DND-41 (cell line): ENCODE data around the gene CADM2.

Experiments
- ATAC-seq: fragments of 200-7000 bp; cut with Tn5 transposase; 3 replicates; pipeline ENCODE4 v1.9.1; 2021; ENCODE audit warnings: low read depth; ENCODE audit not compliant: insufficient read depth
- DNase-seq: peaks from one replicate; pipeline ENCODE4 v3.0.0-alpha.2; 2020
- H2AFZ ChIP-seq: 2 replicates; pipeline ENCODE4 v1.6.0; 2012; ENCODE audit warnings: low read depth, low read length
- H3K27ac ChIP-seq: 2 replicates; pipeline ENCODE4 v1.5.1; 2012; ENCODE audit warnings: low read length, inconsistent platforms
- H3K27me3 ChIP-seq: fragments of 200-600 bp; sonication (generic); 2 replicates; pipeline ENCODE4 v1.6.0; 2012; ENCODE audit warnings: low read length, mild to moderate bottlenecking, inconsistent platforms; ENCODE audit not compliant: insufficient read depth, poor library complexity
- H3K36me3 ChIP-seq: 2 replicates; pipeline ENCODE4 v1.5.1; 2012; ENCODE audit warnings: low read length, inconsistent platforms; ENCODE audit not compliant: insufficient read depth
- H3K4me1 ChIP-seq: 2 replicates; pipeline ENCODE4 v1.5.1; 2012; ENCODE audit warnings: mild to moderate bottlenecking, low read length; ENCODE audit not compliant: insufficient read depth
- H3K4me2 ChIP-seq: 2 replicates; pipeline ENCODE4 v1.6.0; 2012; ENCODE audit warnings: mild to moderate bottlenecking, moderate library complexity, low read length, inconsistent platforms; ENCODE audit not compliant: insufficient read depth
- H3K4me3 ChIP-seq, 2 experiments: fragments of 200-600 bp in 1 of 2; shearing (Covaris generic) in 1 of 2; 2 replicates each; pipeline ENCODE4 v1.5.1; 2012 to 2016; ENCODE audit warnings: inconsistent platforms in 2 of 2, low read length in 2 of 2, mild to moderate bottlenecking in 2 of 2, low read depth in 1 of 2, moderate library complexity in 1 of 2
- H3K79me2 ChIP-seq: 2 replicates; pipeline ENCODE4 v1.6.0; 2012; ENCODE audit warnings: low read length, inconsistent platforms; ENCODE audit not compliant: insufficient read depth
- H3K9ac ChIP-seq: 2 replicates; pipeline ENCODE4 v1.6.0; 2012; ENCODE audit warnings: low read depth, mild to moderate bottlenecking, inconsistent platforms, low read length, moderate library complexity
- H3K9me3 ChIP-seq: 2 replicates; pipeline ENCODE4 v1.5.1; 2012; ENCODE audit warnings: low read length, moderate library complexity, mild to moderate bottlenecking, inconsistent platforms; ENCODE audit not compliant: insufficient read depth, severe bottlenecking
- H4K20me1 ChIP-seq: 2 replicates; pipeline ENCODE4 v1.6.0; 2012; ENCODE audit warnings: low read length; ENCODE audit not compliant: insufficient read depth
- EZH2 ChIP-seq: IDR thresholded peaks from 3 replicates; pipeline ENCODE4 v1.6.1; 2012; ENCODE audit warnings: borderline replicate concordance, low read depth, mild to moderate bottlenecking, moderate library complexity, low read length, inconsistent platforms; ENCODE audit not compliant: severe bottlenecking
- TF ChIP-seq, protein P1 (sequence below): IDR thresholded peaks from 2 replicates; pipeline ENCODE4 v1.5.1; 2012; ENCODE audit warnings: borderline replicate concordance, low read length, moderate library complexity, mild to moderate bottlenecking; ENCODE audit not compliant: poor library complexity, severe bottlenecking; ENCODE audit errors: extremely low read depth

Gene CADM2

DNA sequence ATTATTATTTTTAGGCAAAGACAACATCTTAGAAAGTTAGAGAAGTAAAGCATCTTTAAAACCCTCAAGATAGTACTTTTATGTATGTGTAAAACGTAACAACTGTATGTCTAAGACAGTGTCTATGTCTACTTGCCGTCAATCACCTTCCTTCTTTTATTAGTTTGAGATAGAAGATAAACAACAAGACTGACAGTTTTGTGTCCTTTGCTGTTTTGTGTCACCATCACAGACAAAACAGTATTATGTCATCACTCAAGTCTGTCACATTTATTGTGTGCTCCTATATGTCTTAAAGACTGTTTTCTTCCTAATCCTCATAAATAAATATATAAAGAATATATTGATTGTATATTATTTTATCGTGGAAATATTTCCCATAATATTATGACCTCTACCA is 908.3 kb downstream of the CADM2 start:
- ATAC-seq: no peak
- Histone ChIP-seq H3K9ac (no peak overlapping the region), H3K36me3 (no peaks in the 10 kb centered on the region), H4K20me1 (no peaks in the 10 kb centered on the region), H3K79me2 (no peaks in the 10 kb centered on the region), H2AFZ (no peak overlapping the region), H3K4me2 (no peak overlapping the region), H3K4me3 (no peak overlapping the region), H3K9me3 (no peaks in the 10 kb centered on the region), H3K27me3 (no peaks in the 10 kb centered on the region), H3K27ac (no peak overlapping the region), H3K4me1 (no peaks in the 10 kb centered on the region)
- no peak for DNase-seq
- TF ChIP-seq EZH2: no peak
- TF ChIP-seq, protein P1, sequence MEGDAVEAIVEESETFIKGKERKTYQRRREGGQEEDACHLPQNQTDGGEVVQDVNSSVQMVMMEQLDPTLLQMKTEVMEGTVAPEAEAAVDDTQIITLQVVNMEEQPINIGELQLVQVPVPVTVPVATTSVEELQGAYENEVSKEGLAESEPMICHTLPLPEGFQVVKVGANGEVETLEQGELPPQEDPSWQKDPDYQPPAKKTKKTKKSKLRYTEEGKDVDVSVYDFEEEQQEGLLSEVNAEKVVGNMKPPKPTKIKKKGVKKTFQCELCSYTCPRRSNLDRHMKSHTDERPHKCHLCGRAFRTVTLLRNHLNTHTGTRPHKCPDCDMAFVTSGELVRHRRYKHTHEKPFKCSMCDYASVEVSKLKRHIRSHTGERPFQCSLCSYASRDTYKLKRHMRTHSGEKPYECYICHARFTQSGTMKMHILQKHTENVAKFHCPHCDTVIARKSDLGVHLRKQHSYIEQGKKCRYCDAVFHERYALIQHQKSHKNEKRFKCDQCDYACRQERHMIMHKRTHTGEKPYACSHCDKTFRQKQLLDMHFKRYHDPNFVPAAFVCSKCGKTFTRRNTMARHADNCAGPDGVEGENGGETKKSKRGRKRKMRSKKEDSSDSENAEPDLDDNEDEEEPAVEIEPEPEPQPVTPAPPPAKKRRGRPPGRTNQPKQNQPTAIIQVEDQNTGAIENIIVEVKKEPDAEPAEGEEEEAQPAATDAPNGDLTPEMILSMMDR: no peak

DNA sequence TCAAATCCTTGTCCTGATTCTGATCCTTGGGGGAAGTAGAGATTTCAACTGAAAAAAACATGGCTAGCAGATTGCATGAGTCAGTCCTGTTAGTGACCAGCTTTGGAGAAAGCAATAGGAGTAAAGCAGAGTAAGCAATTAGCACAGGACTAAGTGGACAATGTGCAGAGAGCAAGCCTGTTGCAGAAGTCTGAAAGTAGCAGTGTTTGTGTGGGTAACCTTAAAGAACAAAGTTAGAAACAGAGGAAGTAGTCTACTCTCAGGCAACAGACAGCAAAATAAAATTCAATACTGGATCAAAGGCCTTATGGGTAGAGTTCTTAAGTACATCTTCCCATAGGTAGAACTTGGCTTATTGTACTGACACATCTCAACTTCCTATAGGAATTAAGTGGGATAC is 916.8 kb downstream of the CADM2 start:
- TF ChIP-seq, protein P1: no peak
- TF ChIP-seq EZH2: no peak
- no peaks in the 10 kb centered on the region for H3K36me3 ChIP-seq
- no peaks in the 10 kb centered on the region for H4K20me1 ChIP-seq
- ATAC-seq: no peak
- H3K79me2 ChIP-seq: no peaks in the 10 kb centered on the region
- no peak overlapping the region for H3K4me3 ChIP-seq
- no peak overlapping the region for H2AFZ ChIP-seq
- H3K9me3 ChIP-seq: no peaks in the 10 kb centered on the region
- no peak for DNase-seq
- no peak overlapping the region for H3K27ac ChIP-seq
- H3K4me2 ChIP-seq: no peak overlapping the region
- no peaks in the 10 kb centered on the region for H3K27me3 ChIP-seq
- H3K4me1 ChIP-seq: no peaks in the 10 kb centered on the region
- H3K9ac ChIP-seq: no peak overlapping the region

DNA sequence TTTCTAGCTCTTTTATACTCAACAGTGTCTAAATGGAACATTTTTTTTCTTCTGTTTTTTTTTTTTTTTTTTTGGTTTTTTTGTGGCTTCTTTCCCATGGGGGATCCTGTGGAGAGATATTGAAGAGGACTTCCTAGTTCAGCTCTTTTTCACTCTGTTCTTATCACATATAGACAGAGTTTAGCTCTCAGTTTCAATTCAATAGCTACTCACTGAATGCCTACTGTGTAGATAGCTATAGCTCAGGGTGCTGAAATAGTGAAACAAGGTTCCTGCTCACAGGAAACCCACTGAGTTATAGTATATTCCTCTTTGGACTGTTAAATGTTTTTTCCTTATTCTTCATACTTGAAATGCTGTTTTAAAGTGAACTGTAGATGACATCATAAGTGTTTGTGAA is 918.8 kb downstream of the CADM2 start:
- H3K36me3 ChIP-seq: no peaks in the 10 kb centered on the region
- H3K27ac ChIP-seq: no peak overlapping the region
- no peaks in the 10 kb centered on the region for H3K27me3 ChIP-seq
- H3K4me3 ChIP-seq: no peak overlapping the region
- no peak for TF ChIP-seq EZH2
- TF ChIP-seq, protein P1: no peak
- no peak overlapping the region for H2AFZ ChIP-seq
- no peak overlapping the region for H3K9ac ChIP-seq
- H3K79me2 ChIP-seq: no peaks in the 10 kb centered on the region
- H3K4me2 ChIP-seq: no peak overlapping the region
- H3K9me3 ChIP-seq: no peaks in the 10 kb centered on the region
- no peak for ATAC-seq
- DNase-seq: no peak
- H4K20me1 ChIP-seq: no peaks in the 10 kb centered on the region
- no peaks in the 10 kb centered on the region for H3K4me1 ChIP-seq

DNA sequence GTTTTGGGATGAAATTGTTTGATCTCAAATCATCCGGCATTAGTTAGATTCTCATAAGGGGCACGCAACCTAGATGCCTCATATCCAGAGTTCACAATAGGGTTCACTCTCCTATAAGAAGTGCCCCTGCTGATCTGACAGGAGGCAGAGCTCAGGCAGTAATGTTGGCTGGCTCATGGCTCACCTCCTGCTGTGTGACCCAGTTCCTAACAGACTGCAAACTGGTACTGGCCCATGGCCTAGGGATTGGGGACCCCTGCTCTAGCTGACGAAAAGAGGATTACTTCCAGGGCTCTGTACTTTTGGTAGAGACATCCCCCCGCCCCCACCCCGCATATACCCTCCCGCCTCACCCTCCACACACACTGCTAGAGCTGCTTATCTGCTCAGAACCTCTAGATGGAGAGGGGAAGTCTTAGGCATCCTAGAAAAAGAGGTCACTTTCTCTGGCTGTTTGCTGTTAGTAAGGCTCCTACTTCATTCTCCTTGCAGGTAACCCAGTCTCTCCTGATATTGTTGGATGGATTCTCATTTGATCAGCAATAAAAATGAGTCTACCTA is 923.1 kb downstream of the CADM2 start:
- Histone ChIP-seq H3K9ac (no peak overlapping the region), H3K4me2 (no peak overlapping the region), H3K9me3 (no peaks in the 10 kb centered on the region), H4K20me1 (no peaks in the 10 kb centered on the region), H3K27me3 (no peaks in the 10 kb centered on the region), H3K27ac (no peak overlapping the region), H3K36me3 (no peaks in the 10 kb centered on the region), H2AFZ (no peak overlapping the region), H3K4me3 (no peak overlapping the region), H3K4me1 (no peaks in the 10 kb centered on the region), H3K79me2 (no peaks in the 10 kb centered on the region)
- DNase-seq (no peak), ATAC-seq (no peak)
- TF ChIP-seq, protein P1: no peak
- TF ChIP-seq EZH2: no peak
